Neuronal stem cell (in vitro differentiated cells): ENCODE data around the gene CYGB.

Source experiments
- DNase-seq: peaks from one replicate; pipeline ENCODE4 v3.0.0-alpha.2; 2013; ENCODE audit warnings: low spot score
- H2AFZ ChIP-seq: one replicate; pipeline ENCODE4 v1.6.1; 2013; ENCODE audit warnings: mild to moderate bottlenecking, low read length, inconsistent platforms
- H2AK5ac ChIP-seq: 2 replicates; pipeline ENCODE4 v1.6.1; 2013; ENCODE audit warnings: low read depth, mild to moderate bottlenecking, inconsistent platforms, low read length, moderate library complexity, mixed read lengths
- H2BK120ac ChIP-seq: 2 replicates; pipeline ENCODE4 v1.6.1; 2013; ENCODE audit warnings: low read depth, mild to moderate bottlenecking, inconsistent platforms, low read length, moderate library complexity, mixed read lengths
- H2BK12ac ChIP-seq: one replicate; pipeline ENCODE4 v1.6.1; 2013; ENCODE audit warnings: low read length, inconsistent platforms
- H2BK15ac ChIP-seq: 2 replicates; pipeline ENCODE4 v1.6.1; 2013; ENCODE audit warnings: mild to moderate bottlenecking, low read length, inconsistent platforms, mixed read lengths
- H2BK5ac ChIP-seq: one replicate; pipeline ENCODE4 v1.6.1; 2013; ENCODE audit warnings: inconsistent platforms, mild to moderate bottlenecking, low read length, moderate library complexity
- H3K14ac ChIP-seq: one replicate; pipeline ENCODE4 v1.6.1; 2013; ENCODE audit warnings: low read length, inconsistent platforms
- H3K18ac ChIP-seq: 2 replicates; pipeline ENCODE4 v1.6.1; 2013; ENCODE audit warnings: low read length, inconsistent platforms
- H3K23ac ChIP-seq: 2 replicates; pipeline ENCODE4 v1.6.1; 2013; ENCODE audit warnings: low read depth, mild to moderate bottlenecking, mixed read lengths, low read length, inconsistent platforms; ENCODE audit not compliant: poor library complexity
- H3K27ac ChIP-seq: replicated peaks from 3 replicates; pipeline ENCODE4 v1.5.1; 2013; ENCODE audit warnings: low read length, inconsistent platforms
- H3K27me3 ChIP-seq, 3 experiments: 2 replicates each; pipeline ENCODE4 v1.6.1; 2013; ENCODE audit warnings: low read length in 3 of 3, mild to moderate bottlenecking in 2 of 3, inconsistent platforms in 1 of 3, low read depth in 1 of 3, mixed read lengths in 1 of 3, moderate library complexity in 1 of 3; ENCODE audit not compliant: control insufficient read depth in 3 of 3, insufficient read depth in 3 of 3
- H3K36me3 ChIP-seq, 2 donors: replicated peaks in 1 of 2; 2 replicates each; pipeline ENCODE4 v1.6.1; 2013; ENCODE audit warnings: low read length in 2 of 2; ENCODE audit not compliant: control insufficient read depth in 2 of 2, insufficient read depth in 2 of 2
- H3K4ac ChIP-seq: 2 replicates; pipeline ENCODE4 v1.6.1; 2013; ENCODE audit warnings: inconsistent platforms, mild to moderate bottlenecking, low read length, moderate library complexity
- H3K4me1 ChIP-seq, 2 donors: 1 replicate in 1 of 2; 2 replicates in 1 of 2; pipeline ENCODE4 v1.6.1; 2013; ENCODE audit warnings: low read length in 2 of 2, low read depth in 1 of 2; ENCODE audit not compliant: control insufficient read depth in 2 of 2, insufficient read depth in 1 of 2
- H3K4me2 ChIP-seq: one replicate; pipeline ENCODE4 v1.6.1; 2013; ENCODE audit warnings: mild to moderate bottlenecking, low read length, inconsistent platforms; ENCODE audit not compliant: insufficient read depth, poor library complexity, severe bottlenecking
- H3K4me3 ChIP-seq, 2 donors: 2 replicates each; pipeline ENCODE4 v1.5.1; 2013; ENCODE audit warnings: low read length in 2 of 2, mild to moderate bottlenecking in 2 of 2, inconsistent platforms in 1 of 2, moderate library complexity in 1 of 2
- H3K79me1 ChIP-seq: one replicate; pipeline ENCODE4 v1.6.1; 2013; ENCODE audit warnings: low read depth, mild to moderate bottlenecking, inconsistent platforms, low read length, moderate library complexity
- H3K9ac ChIP-seq: one replicate; pipeline ENCODE4 v1.6.1; 2013; ENCODE audit warnings: mild to moderate bottlenecking, low read depth, low read length, inconsistent platforms; ENCODE audit not compliant: poor library complexity
- H3K9me3 ChIP-seq, 2 donors: replicated peaks in 1 of 2; 2 replicates each; pipeline versions ENCODE3 to v1.6.1; 2013; ENCODE audit warnings: low read length in 2 of 2, mild to moderate bottlenecking in 2 of 2, inconsistent platforms in 1 of 2, low read depth in 1 of 2, mixed read lengths in 1 of 2, moderate library complexity in 1 of 2; ENCODE audit not compliant: control insufficient read depth in 2 of 2, insufficient read depth in 1 of 2
- H4K8ac ChIP-seq: one replicate; pipeline ENCODE4 v1.6.1; 2013; ENCODE audit warnings: low read depth, mild to moderate bottlenecking, inconsistent platforms, low read length, moderate library complexity
- H4K91ac ChIP-seq: one replicate; pipeline ENCODE4 v1.6.1; 2013; ENCODE audit warnings: low read length, low read depth, mild to moderate bottlenecking, inconsistent platforms; ENCODE audit not compliant: poor library complexity
- WGBS, 2 donors: extraction: QIAGEN DNeasy Blood & Tissue Kit; methylation state at CpG; one replicate each; pipeline ENCODE4 v1.1.7; 2013; ENCODE audit warnings: missing lambda C conversion rate in 2 of 2, mixed read lengths in 1 of 2; ENCODE audit not compliant: insufficient read length in 2 of 2, insufficient replicate concordance in 1 of 2; ENCODE audit errors: extremely low coverage in 2 of 2; 5-methylcytosine and 5-hydroxymethylcytosine counted together

Gene CYGB

GRCh38 chr17:76554131-76554530 lies 16.6 kb upstream of the CYGB start:
- H2BK120ac ChIP-seq = no peak overlapping the region
- WGBS, 2 donors = no CpG with 5 or more reads among the region's 6 CpGs
- no peak overlapping the region for H3K27ac ChIP-seq
- no peak overlapping the region for H3K14ac ChIP-seq
- H3K27me3 ChIP-seq = no peaks in the 10 kb centered on the region
- peaks cover 0 to 5% of the 10 kb centered on the region in 2 donors for H3K36me3 ChIP-seq
- H2BK15ac ChIP-seq = no peak overlapping the region
- no peak overlapping the region for H3K4me2 ChIP-seq
- H2AFZ ChIP-seq = peak overlapping the region; percentile 36
- H2BK5ac ChIP-seq = no peak overlapping the region
- no peak overlapping the region for H3K4ac ChIP-seq
- no peak overlapping the region for H3K4me3 ChIP-seq
- DNase-seq = no peak
- H3K9ac ChIP-seq = no peak overlapping the region
- H3K18ac ChIP-seq = no peak overlapping the region
- no peak overlapping the region for H4K91ac ChIP-seq
- H4K8ac ChIP-seq = no peak overlapping the region
- H3K4me1 ChIP-seq = peaks cover 4 to 16% of the 10 kb centered on the region in 2 donors
- H3K79me1 ChIP-seq = peaks cover 5% of the 10 kb centered on the region
- no peak overlapping the region for H2BK12ac ChIP-seq
- no peak overlapping the region for H2AK5ac ChIP-seq
- H3K9me3 ChIP-seq = no peaks in the 10 kb centered on the region
- H3K23ac ChIP-seq = no peak overlapping the region

DNA sequence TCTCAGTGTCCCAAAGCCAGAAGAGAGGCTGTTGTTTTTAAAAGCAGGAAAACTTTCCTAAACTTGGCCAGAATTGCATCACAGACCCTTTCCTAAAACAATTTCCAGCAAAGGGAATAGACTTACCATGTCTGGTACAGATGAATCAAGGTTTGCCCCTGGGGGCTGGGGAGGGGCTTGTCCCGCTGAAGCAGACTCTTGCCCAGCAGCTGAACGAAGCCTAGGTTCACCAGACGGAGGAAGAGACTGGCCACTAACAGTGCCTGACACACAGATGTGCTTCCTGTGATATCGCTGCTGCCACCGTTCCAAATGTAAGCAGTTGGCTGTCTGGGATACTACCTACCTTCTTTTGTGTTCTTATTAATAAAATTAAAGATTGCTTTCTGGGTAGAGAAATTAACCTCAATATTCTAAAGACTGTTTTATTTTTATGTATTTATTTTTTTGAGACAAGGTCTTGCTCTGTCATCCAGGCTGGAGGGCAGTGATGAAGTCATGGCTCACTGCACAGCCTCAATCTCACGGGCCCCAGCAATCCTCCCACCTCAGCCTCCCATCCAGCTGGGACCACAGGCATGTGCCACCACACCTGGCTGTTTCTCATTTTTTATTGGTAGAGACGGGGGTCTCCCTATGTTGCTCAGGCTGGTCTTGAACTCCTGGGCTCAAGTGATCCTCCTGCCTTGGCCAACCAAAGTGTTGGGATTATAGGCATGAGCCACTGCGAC lies 15.8 kb upstream of the CYGB start:
- H4K91ac ChIP-seq = no peak overlapping the region
- H2AFZ ChIP-seq = peak overlapping the region; percentile 36
- WGBS, 2 donors = no CpG with 5 or more reads among the region's 8 CpGs
- H2BK5ac ChIP-seq = no peak overlapping the region
- no peak overlapping the region for H4K8ac ChIP-seq
- H2BK12ac ChIP-seq = no peak overlapping the region
- no peak overlapping the region for H2BK15ac ChIP-seq
- no peak for DNase-seq
- H3K9ac ChIP-seq = no peak overlapping the region
- H3K27ac ChIP-seq = no peak overlapping the region
- no peak overlapping the region for H3K18ac ChIP-seq
- H3K9me3 ChIP-seq = no peaks in the 10 kb centered on the region
- no peak overlapping the region for H3K4me3 ChIP-seq
- H3K27me3 ChIP-seq = no peaks in the 10 kb centered on the region
- H3K23ac ChIP-seq = no peak overlapping the region
- no peak overlapping the region for H2AK5ac ChIP-seq
- H3K79me1 ChIP-seq = peaks cover 5% of the 10 kb centered on the region
- no peaks in the 10 kb centered on the region for H3K36me3 ChIP-seq
- no peak overlapping the region for H3K4ac ChIP-seq
- peaks cover 4 to 15% of the 10 kb centered on the region in 2 donors for H3K4me1 ChIP-seq
- no peak overlapping the region for H3K14ac ChIP-seq
- no peak overlapping the region for H2BK120ac ChIP-seq
- no peak overlapping the region for H3K4me2 ChIP-seq

DNA sequence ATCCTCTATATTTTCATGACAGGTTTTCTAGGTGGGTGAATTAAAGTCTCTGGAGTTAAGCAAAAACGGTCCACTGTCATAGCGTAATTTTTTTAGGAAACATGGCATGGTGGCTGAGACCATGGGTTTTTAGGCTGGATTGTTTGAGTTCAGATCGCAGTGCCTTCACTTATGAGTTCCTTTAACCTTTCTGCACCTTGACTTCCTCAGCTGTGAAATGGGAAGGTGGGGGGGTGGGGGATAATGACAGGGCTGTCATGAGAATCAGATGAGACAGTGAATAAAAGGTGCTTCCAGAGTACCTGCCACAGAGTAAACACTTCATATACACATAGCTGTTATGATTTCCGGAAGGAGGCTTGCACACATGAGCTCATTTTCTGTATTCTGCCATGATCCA lies 14.2 kb upstream of the CYGB start:
- Histone ChIP-seq H3K18ac (no peak overlapping the region), H2BK12ac (no peak overlapping the region), H2AFZ (no peak overlapping the region), H3K27me3 (peaks cover 0 to 5% (median 0%) of the 10 kb centered on the region in 3 experiments), H4K8ac (no peak overlapping the region), H3K23ac (no peak overlapping the region), H2BK15ac (no peak overlapping the region), H3K9me3 (no peaks in the 10 kb centered on the region), H2AK5ac (no peak overlapping the region), H3K4ac (no peak overlapping the region), H2BK5ac (no peak overlapping the region), H2BK120ac (no peak overlapping the region), H3K4me1 (peaks cover 7 to 20% of the 10 kb centered on the region in 2 donors), H3K4me2 (no peak overlapping the region), H3K36me3 (no peaks in the 10 kb centered on the region), H3K14ac (no peak overlapping the region), H3K4me3 (no peak overlapping the region), H4K91ac (no peak overlapping the region), H3K9ac (no peak overlapping the region), H3K27ac (no peak overlapping the region), H3K79me1 (no peaks in the 10 kb centered on the region)
- DNase-seq = no peak
- no CpG with 5 or more reads among the region's 4 CpGs for WGBS, 2 donors

- Histone ChIP-seq H3K4ac (no peak overlapping the region), H3K18ac (no peak overlapping the region), H3K14ac (no peak overlapping the region), H3K4me1 (peaks cover 7 to 26% of the 10 kb centered on the region in 2 donors), H3K4me2 (no peak overlapping the region), H4K8ac (no peak overlapping the region), H2BK120ac (no peak overlapping the region), H3K23ac (no peak overlapping the region), H3K9ac (no peak overlapping the region), H3K4me3 (no peak overlapping the region), H2BK12ac (no peak overlapping the region), H3K9me3 (no peaks in the 10 kb centered on the region), H3K79me1 (no peaks in the 10 kb centered on the region), H4K91ac (no peak overlapping the region), H3K36me3 (no peaks in the 10 kb centered on the region), H3K27me3 (peaks cover 0 to 10% (median 3%) of the 10 kb centered on the region in 3 experiments), H3K27ac (peak overlapping the region; percentile 21), H2BK15ac (no peak overlapping the region), H2AFZ (peak overlapping the region; percentile 3), H2AK5ac (no peak overlapping the region), H2BK5ac (no peak overlapping the region)
- no CpG with 5 or more reads among the region's 15 CpGs for whole genome bisulfite sequencing, 2 donors
- no peak for DNase-seq
Measured at GRCh38 chr17:76550712-76551615, 13.5 kb upstream of the CYGB start.
